ENCODE measurements around the gene PLA2G2C. TPM values are rescaled to one million over a fixed set of nuclear protein-coding genes. Genes with fewer than 3 reads are reported as not detected.

Gene PLA2G2C
- total and polyA plus RNA-seq, 2 of the 8 experiments (the other 6 are each of a cell fraction or from before 2014, with no cell fraction given) = not detected

DNA sequence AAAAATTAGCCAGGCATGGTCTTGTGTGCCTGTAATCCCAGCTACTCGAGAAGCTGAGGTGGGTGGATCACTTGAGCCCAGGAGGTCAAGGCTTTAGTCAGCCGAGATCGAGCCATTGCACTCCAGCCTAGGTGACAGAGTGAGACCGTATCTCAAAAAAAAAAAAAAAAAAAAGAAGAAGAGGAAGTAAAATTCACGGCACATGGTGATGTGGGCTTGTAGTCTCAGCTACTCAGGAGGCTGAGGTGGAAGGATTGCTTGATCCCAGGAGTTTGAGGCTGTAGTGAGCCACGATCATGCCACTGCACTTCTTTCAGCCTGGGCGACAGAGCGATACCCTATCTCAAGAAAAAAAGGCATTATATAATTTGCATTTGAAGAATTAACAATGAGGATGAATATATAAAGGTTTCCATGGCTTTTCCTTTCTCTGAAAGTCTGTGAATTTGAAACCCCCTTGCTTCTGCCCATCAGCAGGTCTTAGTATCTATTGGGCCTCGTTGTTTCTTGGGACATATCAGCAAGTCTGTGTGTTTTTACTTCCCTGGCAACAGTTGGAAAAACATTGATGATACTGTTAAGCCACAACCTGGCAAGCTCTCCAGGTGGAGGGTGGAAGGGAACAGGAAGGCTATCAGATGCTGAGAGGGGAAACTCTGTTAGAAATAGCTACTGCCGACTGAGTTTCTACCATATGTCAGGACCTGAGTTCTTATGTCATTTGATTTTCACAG lies 62.4 kb downstream of the PLA2G2C start (continued):
- no peak for TF ChIP-seq GABPA (IDR thresholded peaks at IDR 0.05; ENCODE audit: borderline replicate concordance, insufficient read depth, low read length)
- TF ChIP-seq, protein P1, sequence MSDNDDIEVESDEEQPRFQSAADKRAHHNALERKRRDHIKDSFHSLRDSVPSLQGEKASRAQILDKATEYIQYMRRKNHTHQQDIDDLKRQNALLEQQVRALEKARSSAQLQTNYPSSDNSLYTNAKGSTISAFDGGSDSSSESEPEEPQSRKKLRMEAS (IDR thresholded peaks at IDR 0.05) = no peak

Measured in H1 (cell line).